HUES6 (cell line): ENCODE data around the gene CCDC34.

Source experiments
- H3K27ac ChIP-seq: 2 replicates; pipeline ENCODE4 v1.7.0; 2013; ENCODE audit warnings: low read depth, mild to moderate bottlenecking, low read length, inconsistent platforms
- H3K27me3 ChIP-seq: 2 replicates; pipeline ENCODE4 v1.6.1; 2013; ENCODE audit warnings: low read length; ENCODE audit not compliant: control insufficient read depth, insufficient read depth
- H3K36me3 ChIP-seq: 2 replicates; pipeline ENCODE4 v1.6.1; 2013; ENCODE audit warnings: low read length; ENCODE audit not compliant: control insufficient read depth, insufficient read depth
- H3K4me1 ChIP-seq: 2 replicates; pipeline ENCODE4 v1.6.1; 2013; ENCODE audit warnings: low read length; ENCODE audit not compliant: control insufficient read depth, insufficient read depth
- H3K4me3 ChIP-seq: 2 replicates; pipeline ENCODE4 v1.5.1; 2013; ENCODE audit warnings: low read depth, low read length
- H3K9ac ChIP-seq: one replicate; pipeline ENCODE4 v1.6.1; 2013; ENCODE audit warnings: mild to moderate bottlenecking, low read length
- H3K9me3 ChIP-seq: 2 replicates; pipeline ENCODE4 v1.6.1; 2013; ENCODE audit warnings: low read depth, low read length; ENCODE audit not compliant: control insufficient read depth, insufficient read depth

Gene CCDC34

DNA sequence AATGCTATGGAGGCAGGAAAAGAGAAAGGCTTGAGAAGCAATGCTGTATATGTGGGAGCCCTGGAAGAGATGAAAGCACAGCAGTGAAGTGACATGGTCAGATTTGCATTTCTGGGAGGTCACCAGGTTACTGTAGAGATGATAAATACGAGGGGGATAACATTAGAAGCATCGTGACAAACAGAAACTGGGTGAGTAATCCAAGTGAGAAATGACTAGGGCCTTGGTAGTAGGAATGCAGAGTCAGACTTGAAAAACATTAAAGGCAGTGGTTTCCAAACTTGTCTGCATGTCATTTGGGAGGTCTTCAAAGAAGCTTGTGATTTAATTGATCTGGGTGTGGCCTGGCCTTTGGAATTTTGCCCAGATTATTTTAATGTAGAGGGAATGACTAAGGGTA lies 43.9 kb downstream of the CCDC34 start:
- no peak overlapping the region for H3K27ac ChIP-seq

DNA sequence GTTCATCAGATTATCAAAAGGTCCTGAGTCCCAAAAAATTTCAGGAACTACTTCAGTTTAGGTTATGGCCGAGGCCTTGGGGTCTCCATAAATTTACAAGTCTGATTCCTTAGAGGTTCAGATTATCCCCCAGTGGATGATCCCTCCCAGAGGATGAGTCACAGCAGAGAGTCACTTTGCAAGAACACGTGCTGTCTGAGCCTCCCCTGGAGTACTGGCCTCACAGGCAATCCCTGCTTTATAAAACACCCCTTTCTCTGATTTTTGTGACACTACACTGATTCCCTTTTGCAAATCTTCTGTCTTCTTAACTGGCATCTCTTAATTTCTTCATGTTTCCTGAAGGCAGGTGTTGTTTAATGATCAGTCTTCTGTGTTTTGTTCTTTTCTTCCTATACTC lies 45.3 kb downstream of the CCDC34 start:
- no peaks in the 10 kb centered on the region for H3K27me3 ChIP-seq
- peaks cover 4% of the 10 kb centered on the region; the same call in 1 of the 2 replicates for H3K9me3 ChIP-seq
- H3K4me3 ChIP-seq, result no peak overlapping the region
- no peaks in the 10 kb centered on the region for H3K36me3 ChIP-seq
- H3K9ac ChIP-seq, result no peak overlapping the region
- no peak overlapping the region for H3K27ac ChIP-seq
- peaks cover 24% of the 10 kb centered on the region for H3K4me1 ChIP-seq

More for the DNA sequence above, 43.9 kb downstream of the CCDC34 start:
- no peaks in the 10 kb centered on the region for H3K36me3 ChIP-seq
- peaks cover 21% of the 10 kb centered on the region for H3K4me1 ChIP-seq
- no peak overlapping the region for H3K4me3 ChIP-seq
- H3K9me3 ChIP-seq, result peaks cover 4% of the 10 kb centered on the region; the same call in 1 of the 2 replicates
- no peaks in the 10 kb centered on the region for H3K27me3 ChIP-seq
- no peak overlapping the region for H3K9ac ChIP-seq

DNA sequence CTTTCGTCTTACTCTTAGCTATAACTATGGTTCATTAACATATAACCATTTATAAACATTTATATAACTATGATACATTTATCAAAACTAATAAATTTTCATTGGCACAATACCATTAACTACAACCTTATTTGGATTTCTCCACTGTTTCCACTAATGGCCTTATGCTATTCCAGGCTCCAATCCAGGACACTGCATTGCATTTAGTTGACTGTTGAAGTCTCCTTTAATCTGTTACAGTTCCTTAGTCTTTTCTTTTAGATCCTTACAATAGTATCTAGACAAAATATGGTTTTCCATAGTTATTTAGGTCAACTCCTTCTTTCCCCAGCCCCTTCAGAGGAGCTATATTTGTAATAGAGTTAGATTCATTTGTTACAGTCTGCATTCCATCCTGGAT lies 47.2 kb downstream of the CCDC34 start:
- Histone ChIP-seq H3K9me3 (peaks cover 3% of the 10 kb centered on the region; the same call in 1 of the 2 replicates), H3K27me3 (no peaks in the 10 kb centered on the region), H3K4me1 (peaks cover 17% of the 10 kb centered on the region), H3K4me3 (no peak overlapping the region), H3K36me3 (no peaks in the 10 kb centered on the region), H3K9ac (no peak overlapping the region), H3K27ac (no peak overlapping the region)

DNA sequence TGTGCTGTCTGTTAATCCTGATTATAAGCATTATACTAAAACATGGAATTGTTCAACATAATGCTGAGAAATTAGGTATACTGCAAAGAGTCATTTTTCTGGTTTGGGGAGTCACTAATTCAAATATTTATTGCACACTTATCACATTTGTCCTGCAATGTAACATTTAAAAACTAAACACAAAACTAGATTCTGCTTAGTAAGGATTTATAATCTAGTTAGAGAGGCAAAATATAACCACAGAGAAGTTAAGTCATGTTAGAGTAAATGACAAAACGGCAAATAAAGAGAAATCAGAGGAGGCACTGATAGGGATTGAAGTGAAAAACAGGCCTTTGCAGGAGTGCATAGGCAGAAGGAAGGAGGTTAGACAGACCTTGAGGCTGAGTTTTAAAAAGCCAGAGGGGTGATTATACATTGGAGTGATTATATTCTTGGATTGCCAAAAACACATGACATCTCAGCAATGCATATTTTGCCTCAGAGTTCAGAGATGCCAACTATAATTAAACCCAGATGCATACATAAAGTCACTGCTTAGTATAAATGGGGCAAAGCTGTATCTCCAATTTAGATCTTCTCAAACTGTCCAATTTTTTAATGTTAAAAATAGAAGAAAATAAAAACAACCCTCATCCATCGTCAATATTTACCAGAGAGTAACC lies 49.7 kb downstream of the CCDC34 start:
- Histone ChIP-seq H3K9ac (no peak overlapping the region), H3K4me3 (no peak overlapping the region), H3K9me3 (no peaks in the 10 kb centered on the region), H3K27me3 (no peaks in the 10 kb centered on the region), H3K27ac (no peak overlapping the region), H3K4me1 (peaks cover 12% of the 10 kb centered on the region), H3K36me3 (no peaks in the 10 kb centered on the region)

DNA sequence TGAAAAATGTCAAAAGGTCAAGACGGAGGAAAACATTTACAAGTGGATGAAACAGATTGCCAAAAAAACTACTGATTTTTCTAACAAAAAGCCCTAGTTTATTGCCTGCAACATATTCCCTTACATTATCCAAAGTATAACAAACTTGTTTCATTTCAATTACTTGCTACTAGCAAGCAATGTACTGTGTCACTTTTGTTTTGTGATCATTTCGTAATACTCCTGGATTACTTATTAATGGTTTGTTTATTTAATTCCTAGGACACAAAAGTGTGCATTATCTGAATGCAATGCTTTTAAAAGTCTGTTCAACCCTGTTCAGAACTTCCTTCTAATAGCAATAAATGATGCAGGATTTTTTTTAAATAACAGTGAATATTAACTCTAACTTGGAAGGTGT lies 50.9 kb downstream of the CCDC34 start:
- H3K9ac ChIP-seq, result no peak overlapping the region
- no peak overlapping the region for H3K4me3 ChIP-seq

DNA sequence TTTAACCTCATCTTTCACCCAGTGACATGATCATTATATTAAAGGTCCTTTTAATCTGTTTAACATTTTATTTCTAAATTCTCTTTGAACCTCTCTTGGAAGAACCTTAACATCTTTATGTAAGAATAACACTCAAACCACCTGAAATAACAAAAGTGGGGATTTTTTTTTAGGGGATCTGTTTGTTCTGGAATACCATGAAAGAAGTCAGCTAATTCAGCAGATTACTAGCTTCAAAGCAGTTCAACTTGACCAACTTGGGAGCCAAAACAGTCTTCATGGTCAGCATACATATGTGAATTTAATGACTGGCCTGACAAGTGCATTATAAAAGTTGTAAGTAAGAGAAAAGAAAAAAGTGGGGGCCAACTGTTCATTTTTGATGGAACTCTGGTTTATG lies 52.3 kb downstream of the CCDC34 start:
- H3K27ac ChIP-seq, result no peak overlapping the region
- H3K4me3 ChIP-seq, result no peak overlapping the region
- peaks cover 4% of the 10 kb centered on the region; the same call in 1 of the 2 replicates for H3K9me3 ChIP-seq
- H3K27me3 ChIP-seq, result no peaks in the 10 kb centered on the region
- H3K9ac ChIP-seq, result no peak overlapping the region
- no peaks in the 10 kb centered on the region for H3K36me3 ChIP-seq
- H3K4me1 ChIP-seq, result peaks cover 4% of the 10 kb centered on the region; the same call in 1 of the 2 replicates

More for the DNA sequence above, 50.9 kb downstream of the CCDC34 start:
- peaks cover 4% of the 10 kb centered on the region; the same call in 1 of the 2 replicates for H3K4me1 ChIP-seq
- H3K27me3 ChIP-seq, result no peaks in the 10 kb centered on the region
- H3K27ac ChIP-seq, result no peak overlapping the region
- no peaks in the 10 kb centered on the region for H3K36me3 ChIP-seq
- H3K9me3 ChIP-seq, result no peaks in the 10 kb centered on the region

DNA sequence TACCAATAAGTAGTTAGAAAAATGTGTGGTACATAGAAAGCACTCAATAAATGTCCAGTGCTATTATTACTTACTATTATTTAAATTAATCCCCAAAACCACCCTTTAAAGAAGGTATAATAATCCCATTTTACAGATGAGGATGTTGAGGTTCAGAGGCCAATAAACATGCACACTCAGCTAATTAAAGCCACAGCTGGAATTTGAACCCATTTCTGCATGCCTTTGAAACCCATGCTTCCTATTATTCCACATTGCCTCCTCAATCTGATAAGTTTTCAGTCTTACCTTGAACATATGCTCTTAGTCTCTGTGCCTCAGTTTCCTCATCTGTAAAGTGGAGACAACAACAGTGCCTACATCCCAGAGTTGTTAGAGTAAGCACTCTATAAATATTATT lies 52.8 kb downstream of the CCDC34 start:
- H3K27me3 ChIP-seq, result no peaks in the 10 kb centered on the region
- H3K4me3 ChIP-seq, result no peak overlapping the region
- no peak overlapping the region for H3K9ac ChIP-seq
- no peak overlapping the region for H3K27ac ChIP-seq
- H3K9me3 ChIP-seq, result peaks cover 9% of the 10 kb centered on the region
- peaks cover 4% of the 10 kb centered on the region; the same call in 1 of the 2 replicates for H3K4me1 ChIP-seq
- H3K36me3 ChIP-seq, result no peaks in the 10 kb centered on the region

DNA sequence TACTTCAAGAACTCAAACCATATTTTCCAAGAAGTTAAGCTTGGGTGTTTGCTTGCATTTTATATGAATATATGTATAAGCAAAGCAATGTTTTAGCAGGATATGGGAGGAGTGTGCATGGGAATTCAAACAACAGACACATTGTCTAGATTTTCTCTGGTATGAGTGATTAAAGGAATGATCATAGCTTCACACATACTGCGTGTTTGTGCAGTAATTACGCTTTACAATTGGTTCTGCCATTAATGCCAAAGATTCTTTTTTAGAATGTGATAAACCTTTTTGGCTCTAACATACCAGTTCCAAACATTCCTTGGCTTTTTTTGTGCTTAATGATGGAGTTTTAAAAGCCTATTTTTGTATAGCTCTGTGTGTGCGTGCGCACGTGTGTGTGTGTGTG lies 54.0 kb downstream of the CCDC34 start:
- Histone ChIP-seq H3K4me3 (no peak overlapping the region), H3K27me3 (no peaks in the 10 kb centered on the region), H3K9ac (no peak overlapping the region), H3K4me1 (peaks cover 4% of the 10 kb centered on the region; the same call in 1 of the 2 replicates), H3K9me3 (peaks cover 17% of the 10 kb centered on the region), H3K27ac (no peak overlapping the region), H3K36me3 (no peaks in the 10 kb centered on the region)

DNA sequence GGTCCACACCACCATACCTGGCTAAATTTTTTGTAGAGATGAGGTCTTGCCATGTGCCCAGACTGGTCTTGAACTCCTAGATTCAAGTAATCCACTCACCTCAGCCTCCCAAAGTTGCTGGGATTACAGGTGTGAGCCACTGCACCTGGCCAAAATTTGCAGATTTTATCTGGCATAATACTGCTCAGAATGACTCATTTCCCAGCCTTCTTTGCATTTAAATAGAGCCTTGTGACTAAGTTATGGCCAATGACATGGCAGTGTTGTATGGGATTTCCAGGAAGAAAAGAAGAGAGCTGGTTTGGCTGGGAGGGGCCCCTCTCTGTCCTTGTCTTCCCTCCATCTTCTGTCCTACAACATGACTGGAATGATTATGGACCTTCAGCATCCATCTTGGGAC lies 55.8 kb downstream of the CCDC34 start:
- no peaks in the 10 kb centered on the region for H3K36me3 ChIP-seq
- H3K27ac ChIP-seq, result no peak overlapping the region
- H3K4me3 ChIP-seq, result no peak overlapping the region
- peaks cover 20% of the 10 kb centered on the region for H3K9me3 ChIP-seq
- H3K4me1 ChIP-seq, result no peaks in the 10 kb centered on the region
- no peaks in the 10 kb centered on the region for H3K27me3 ChIP-seq
- no peak overlapping the region for H3K9ac ChIP-seq

DNA sequence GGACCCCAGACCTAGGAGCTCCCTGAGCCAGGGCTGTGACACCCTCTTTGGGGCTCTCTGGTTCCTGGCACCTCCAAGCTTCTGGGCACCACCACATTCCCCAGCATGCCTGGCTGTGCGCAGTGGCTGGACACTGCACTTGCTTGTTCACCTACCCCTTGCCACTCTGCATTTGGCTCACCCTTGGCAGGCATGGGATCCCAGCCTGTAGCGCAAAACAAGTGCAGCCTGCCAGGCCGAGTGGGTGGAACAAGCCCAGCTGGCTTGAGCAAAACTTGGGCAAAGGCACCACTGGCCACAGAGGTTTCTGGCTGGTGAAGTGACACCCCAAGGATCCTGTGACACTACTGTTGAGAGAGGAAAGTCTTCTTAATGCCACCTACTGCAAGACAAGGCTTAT lies 57.3 kb downstream of the CCDC34 start:
- Histone ChIP-seq H3K9ac (no peak overlapping the region), H3K4me1 (no peaks in the 10 kb centered on the region), H3K27ac (no peak overlapping the region), H3K4me3 (no peak overlapping the region), H3K36me3 (no peaks in the 10 kb centered on the region), H3K9me3 (peaks cover 20% of the 10 kb centered on the region), H3K27me3 (no peaks in the 10 kb centered on the region)

DNA sequence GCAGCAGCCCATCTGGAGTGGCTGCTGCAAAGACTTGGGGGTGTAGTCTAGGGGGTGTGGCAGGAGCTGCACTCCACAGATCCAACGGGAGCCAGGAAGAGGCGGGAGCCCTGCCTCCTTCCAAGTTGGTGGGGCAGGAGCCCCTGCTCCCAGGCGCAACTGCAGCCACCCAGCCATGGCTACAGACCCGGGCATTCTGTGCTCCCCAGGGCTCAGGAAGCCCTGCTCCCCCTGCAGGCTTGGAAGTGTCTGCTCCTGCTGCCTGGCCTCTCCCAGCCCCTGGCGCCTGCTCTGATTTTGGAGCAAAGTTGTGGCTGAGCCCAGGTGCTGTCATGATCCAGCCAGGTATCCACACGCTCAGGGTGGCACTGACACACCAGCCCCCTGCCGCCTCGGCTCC lies 58.5 kb downstream of the CCDC34 start:
- no peak overlapping the region for H3K4me3 ChIP-seq
- no peaks in the 10 kb centered on the region for H3K36me3 ChIP-seq
- H3K4me1 ChIP-seq, result no peaks in the 10 kb centered on the region
- no peak overlapping the region for H3K9ac ChIP-seq
- peaks cover 20% of the 10 kb centered on the region for H3K9me3 ChIP-seq
- H3K27ac ChIP-seq, result no peak overlapping the region
- H3K27me3 ChIP-seq, result no peaks in the 10 kb centered on the region
